Thyroid gland (tissue), 4 donors: Measurements from ENCODE around the gene TMEM200A. TPM values are rescaled to one million over a fixed set of nuclear protein-coding genes. Genes with fewer than 3 reads are reported as not detected.

Source experiments
- DNase-seq, 2 donors: peaks; one replicate each; pipeline ENCODE4 v3.0.0-alpha.2; 2019
- H3K27ac ChIP-seq, 3 donors: fragments of 200-600 bp; sonication (generic); 1 replicate in 2 of 3; 2 replicates in 1 of 3; pipeline ENCODE4 v1.5.1; 2016 to 2019; ENCODE audit warnings: mild to moderate bottlenecking in 1 of 3, moderate library complexity in 1 of 3
- H3K27me3 ChIP-seq: fragments of 200-600 bp; sonication (generic); one replicate; pipeline ENCODE4 v1.5.1; 2019
- H3K36me3 ChIP-seq, 2 donors: fragments of 200-600 bp; sonication (generic); one replicate each; pipeline ENCODE4 v1.5.1; 2016 to 2019
- H3K4me1 ChIP-seq, 2 donors: fragments of 200-600 bp; sonication (generic); one replicate each; pipeline ENCODE4 v1.5.1; 2017 to 2019
- H3K4me3 ChIP-seq, 3 donors: fragments of 200-600 bp; sonication (generic); replicated peaks in 1 of 3; 1 replicate in 2 of 3; 2 replicates in 1 of 3; pipeline ENCODE4 v1.5.1; 2016; ENCODE audit warnings: mild to moderate bottlenecking in 1 of 3
- H3K9me3 ChIP-seq: fragments of 200-600 bp; sonication (generic); one replicate; pipeline ENCODE4 v1.5.1; 2017
- POLR2A ChIP-seq, 2 donors: fragments of 450-650 bp; IDR thresholded peaks; one replicate each; pipeline ENCODE4 v1.6.1; 2017; ENCODE audit warnings: antibody characterized with exemption in 2 of 2, mild to moderate bottlenecking in 2 of 2, moderate library complexity in 1 of 2
- WGBS, 2 donors: methylation state at CpG; one replicate each; pipeline ENCODE4 v1.1.5; 2017; 5-methylcytosine and 5-hydroxymethylcytosine counted together
- intact Hi-C: fragments of 100-400 bp; cut with DNase I; formaldehyde crosslinking; loops from one replicate; pipeline ENCODE4 v1.15.1; 2023
- total RNA-seq, 4 donors: library from RNA; depleted of rRNA; stranded (reverse); fragments of >200 nt; gene quantifications; one replicate each; pipeline ENCODE4 v1.2.3, GENCODE V29; 2016
- TF ChIP-seq, protein P1 (sequence below), 6 experiments: fragments of 200-600 bp in 3 of 6; fragments of 450-650 bp in 3 of 6; sonication (generic) in 3 of 6; IDR thresholded peaks; one replicate each; pipeline ENCODE4 v1.5.1; 2016 to 2019; ENCODE audit warnings: antibody characterized with exemption in 6 of 6, mild to moderate bottlenecking in 2 of 6, inconsistent platforms in 1 of 6, moderate library complexity in 1 of 6

TMEM200A gene
- total RNA-seq, 4 donors from 2014 or later = 2.1 to 4.6 (median 4.2) TPM

DNA sequence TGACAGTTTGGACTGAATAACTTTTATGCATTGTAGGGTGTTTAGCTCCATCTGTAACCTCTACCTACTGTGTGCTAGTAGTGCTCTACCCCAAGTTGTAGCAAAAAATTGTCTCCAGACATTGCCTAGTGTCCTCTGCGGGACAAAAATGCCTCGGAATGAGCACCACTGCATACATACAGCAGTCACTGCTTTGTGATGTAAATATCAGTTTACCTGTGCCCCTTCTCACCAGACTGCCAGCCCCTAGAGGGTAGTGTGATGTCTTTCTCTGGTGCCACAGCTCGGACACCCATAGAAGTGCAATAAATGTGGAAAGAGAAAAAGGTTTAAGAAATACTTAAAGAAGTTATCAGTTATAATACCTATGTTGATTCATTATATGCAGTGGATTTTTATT lies 25.1 kb downstream of the TMEM200A start:
- no peak overlapping the region for H3K27ac ChIP-seq
- TF ChIP-seq, protein P1, sequence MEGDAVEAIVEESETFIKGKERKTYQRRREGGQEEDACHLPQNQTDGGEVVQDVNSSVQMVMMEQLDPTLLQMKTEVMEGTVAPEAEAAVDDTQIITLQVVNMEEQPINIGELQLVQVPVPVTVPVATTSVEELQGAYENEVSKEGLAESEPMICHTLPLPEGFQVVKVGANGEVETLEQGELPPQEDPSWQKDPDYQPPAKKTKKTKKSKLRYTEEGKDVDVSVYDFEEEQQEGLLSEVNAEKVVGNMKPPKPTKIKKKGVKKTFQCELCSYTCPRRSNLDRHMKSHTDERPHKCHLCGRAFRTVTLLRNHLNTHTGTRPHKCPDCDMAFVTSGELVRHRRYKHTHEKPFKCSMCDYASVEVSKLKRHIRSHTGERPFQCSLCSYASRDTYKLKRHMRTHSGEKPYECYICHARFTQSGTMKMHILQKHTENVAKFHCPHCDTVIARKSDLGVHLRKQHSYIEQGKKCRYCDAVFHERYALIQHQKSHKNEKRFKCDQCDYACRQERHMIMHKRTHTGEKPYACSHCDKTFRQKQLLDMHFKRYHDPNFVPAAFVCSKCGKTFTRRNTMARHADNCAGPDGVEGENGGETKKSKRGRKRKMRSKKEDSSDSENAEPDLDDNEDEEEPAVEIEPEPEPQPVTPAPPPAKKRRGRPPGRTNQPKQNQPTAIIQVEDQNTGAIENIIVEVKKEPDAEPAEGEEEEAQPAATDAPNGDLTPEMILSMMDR (IDR thresholded peaks at IDR 0.05) = no peak
- TF ChIP-seq POLR2A (IDR thresholded peaks at IDR 0.05) = no peak
- no peak for DNase-seq
- WGBS, 2 donors = 72 to 83% methylated on average over 3 of the region's 3 CpGs
- no peak overlapping the region for H3K4me3 ChIP-seq
- no peaks in the 10 kb centered on the region for H3K4me1 ChIP-seq
- H3K9me3 ChIP-seq = no peaks in the 10 kb centered on the region
- H3K36me3 ChIP-seq = no peaks in the 10 kb centered on the region
- no peaks in the 10 kb centered on the region for H3K27me3 ChIP-seq
- intact Hi-C loops = no loop called here

DNA sequence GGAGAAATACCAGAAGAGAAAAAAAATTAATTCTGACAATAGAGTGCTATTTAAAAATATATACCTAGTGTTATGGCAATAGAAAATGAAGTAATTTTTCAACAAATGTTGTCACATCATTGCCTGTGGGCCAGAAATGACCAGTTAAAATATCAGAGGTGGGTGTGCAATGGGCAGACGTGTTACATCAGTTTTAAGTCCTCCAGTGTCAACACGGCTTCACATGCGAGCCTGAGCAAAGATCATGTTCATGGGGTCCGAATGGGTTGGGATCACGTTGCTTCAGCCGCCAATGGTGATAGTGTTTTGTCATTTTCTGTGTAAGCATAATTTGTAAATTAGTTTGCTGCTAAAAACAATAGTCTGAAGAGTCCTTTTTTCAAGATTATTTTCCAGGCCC lies 27.5 kb downstream of the TMEM200A start:
- H3K9me3 ChIP-seq = no peaks in the 10 kb centered on the region
- 84 to 89% methylated on average over 6 of the region's 6 CpGs for WGBS, 2 donors
- no peak for TF ChIP-seq POLR2A (IDR thresholded peaks at IDR 0.05)
- TF ChIP-seq, protein P1 (IDR thresholded peaks at IDR 0.05) = no peak
- no peak overlapping the region for H3K27ac ChIP-seq
- H3K36me3 ChIP-seq = no peaks in the 10 kb centered on the region
- H3K4me1 ChIP-seq = no peaks in the 10 kb centered on the region
- no peaks in the 10 kb centered on the region for H3K27me3 ChIP-seq
- intact Hi-C loops = no loop called here
- no peak overlapping the region for H3K4me3 ChIP-seq
- DNase-seq = no peak

DNA sequence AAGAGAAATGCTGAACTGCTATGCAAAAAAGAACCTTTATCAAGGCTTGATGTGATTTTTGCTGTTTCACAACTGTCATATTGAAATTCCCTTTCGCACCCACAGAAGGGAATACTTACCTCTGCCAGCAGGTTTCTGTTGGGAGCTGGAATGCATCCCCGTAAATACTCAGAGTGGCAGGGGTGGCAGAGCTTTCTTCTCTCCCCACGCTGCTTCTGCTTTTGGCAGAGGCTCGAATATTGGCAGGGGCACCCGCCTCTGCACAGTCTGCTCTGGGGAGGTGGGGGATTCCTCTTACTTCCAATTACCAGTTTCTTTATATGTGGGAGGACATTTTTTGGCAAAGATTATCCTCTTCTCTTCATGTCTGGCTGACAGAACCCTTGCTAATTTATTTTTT lies 28.4 kb downstream of the TMEM200A start:
- 80 to 86% methylated on average over 5 of the region's 5 CpGs for WGBS, 2 donors
- no peaks in the 10 kb centered on the region for H3K36me3 ChIP-seq
- TF ChIP-seq POLR2A (IDR thresholded peaks at IDR 0.05) = no peak
- TF ChIP-seq, protein P1 (IDR thresholded peaks at IDR 0.05) = no peak
- H3K27me3 ChIP-seq = no peaks in the 10 kb centered on the region
- no peaks in the 10 kb centered on the region for H3K4me1 ChIP-seq
- H3K27ac ChIP-seq = no peak overlapping the region
- DNase-seq = no peak
- intact Hi-C loops = no loop called here
- H3K4me3 ChIP-seq = no peak overlapping the region
- H3K9me3 ChIP-seq = no peaks in the 10 kb centered on the region

DNA sequence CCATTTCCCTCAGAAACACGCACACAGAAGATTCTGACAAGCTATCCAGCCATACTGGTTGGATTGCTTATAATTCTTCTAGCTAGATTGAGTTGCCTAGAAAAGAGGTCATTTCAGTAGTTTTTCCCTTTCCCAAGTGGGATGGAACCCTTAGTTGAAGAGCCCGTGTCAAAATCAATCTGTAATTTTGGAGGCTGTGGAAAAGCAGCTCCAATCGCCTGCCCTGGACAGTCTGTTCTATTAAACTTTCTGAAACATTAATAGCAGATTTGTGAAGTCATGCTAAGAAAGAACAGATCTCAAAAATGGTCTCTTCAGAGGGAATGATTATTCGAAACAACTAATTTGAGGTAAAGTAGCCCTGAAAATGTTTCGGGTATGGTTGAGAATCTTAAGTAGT lies 29.3 kb downstream of the TMEM200A start:
- 89 to 94% methylated on average over 5 of the region's 5 CpGs for WGBS, 2 donors
- intact Hi-C loops = no loop called here
- Histone ChIP-seq H3K4me1 (no peaks in the 10 kb centered on the region), H3K27me3 (no peaks in the 10 kb centered on the region), H3K4me3 (no peak overlapping the region), H3K9me3 (no peaks in the 10 kb centered on the region), H3K36me3 (no peaks in the 10 kb centered on the region), H3K27ac (no peak overlapping the region)
- DNase-seq = no peak
- TF ChIP-seq, protein P1 (IDR thresholded peaks at IDR 0.05) = no peak

DNA sequence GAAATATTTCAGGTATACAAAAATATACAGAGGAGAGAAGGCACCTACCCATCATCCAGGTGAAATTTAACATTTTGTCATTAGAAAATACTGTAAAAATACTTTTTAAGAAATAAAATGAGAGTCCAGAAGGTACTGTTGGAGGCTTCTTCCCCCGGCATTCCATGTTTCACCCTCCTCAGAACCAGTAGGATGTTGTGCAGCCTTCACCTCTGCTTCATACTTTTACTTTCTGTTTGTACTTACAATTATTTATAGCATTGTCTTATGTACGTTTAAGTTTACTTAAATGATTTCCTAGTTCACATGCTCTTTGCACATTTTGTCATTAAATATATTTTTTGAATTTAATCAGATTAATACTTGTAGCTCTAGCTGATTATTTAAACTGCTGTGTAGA lies 30.9 kb downstream of the TMEM200A start:
- H3K27me3 ChIP-seq = no peaks in the 10 kb centered on the region
- H3K4me3 ChIP-seq = no peak overlapping the region
- no peaks in the 10 kb centered on the region for H3K4me1 ChIP-seq
- peak overlapping the region in 2 of 3 donors; percentile 3 to 43 for H3K27ac ChIP-seq
- H3K9me3 ChIP-seq = no peaks in the 10 kb centered on the region
- 58 to 68% methylated on average over 2 of the region's 2 CpGs for WGBS, 2 donors
- no peaks in the 10 kb centered on the region for H3K36me3 ChIP-seq
- intact Hi-C loops = no loop called here
- no peak for DNase-seq
- TF ChIP-seq, protein P1 (IDR thresholded peaks at IDR 0.05) = no peak
- TF ChIP-seq POLR2A (IDR thresholded peaks at IDR 0.05) = no peak
